HEK293 (cell line): ENCODE data around the gene REV3L.

Experiments
- ELK4 ChIP-seq: IDR thresholded peaks from 2 replicates; pipeline ENCODE4 v1.6.1; 2011; ENCODE audit warnings: mild to moderate bottlenecking, low read depth, low read length, borderline replicate concordance
- GLIS2 ChIP-seq: fragments of 450-650 bp; formaldehyde crosslinking; IDR thresholded peaks from 2 replicates; pipeline ENCODE4 v1.5.1; 2016; ENCODE audit warnings: missing biosample characterization, missing genetic modification characterization
- KLF10 ChIP-seq: fragments of 450-650 bp; IDR thresholded peaks from 2 replicates; pipeline ENCODE4 v1.5.1; 2018; ENCODE audit warnings: missing biosample characterization, mild to moderate bottlenecking, missing genetic modification characterization
- OVOL3 ChIP-seq: fragments of 450-650 bp; formaldehyde crosslinking; IDR thresholded peaks from 2 replicates; pipeline ENCODE4 v1.5.1; 2016; ENCODE audit warnings: missing biosample characterization, missing genetic modification characterization
- REPIN1 ChIP-seq: fragments of 450-650 bp; formaldehyde crosslinking; IDR thresholded peaks from 2 replicates; pipeline ENCODE4 v1.5.1; 2017; ENCODE audit warnings: missing biosample characterization, missing genetic modification characterization, low read depth
- SCRT1 ChIP-seq: fragments of 450-650 bp; formaldehyde crosslinking; IDR thresholded peaks from 2 replicates; pipeline ENCODE4 v1.5.1; 2016; ENCODE audit warnings: missing biosample characterization, missing genetic modification characterization, borderline replicate concordance
- WT1 ChIP-seq: fragments of 450-650 bp; formaldehyde crosslinking; IDR thresholded peaks from 2 replicates; pipeline ENCODE4 v1.5.1; 2016; ENCODE audit warnings: missing biosample characterization, missing genetic modification characterization
- YY1 ChIP-seq: fragments of 450-650 bp; formaldehyde crosslinking; IDR thresholded peaks from 2 replicates; pipeline ENCODE4 v1.5.1; 2018; ENCODE audit warnings: missing biosample characterization, missing genetic modification characterization
- ZBTB7A ChIP-seq: fragments of 450-650 bp; formaldehyde crosslinking; IDR thresholded peaks from 2 replicates; pipeline ENCODE4 v1.5.1; 2016; ENCODE audit warnings: low read depth, missing biosample characterization, missing genetic modification characterization
- ZNF157 ChIP-seq: fragments of 450-650 bp; formaldehyde crosslinking; IDR thresholded peaks from 2 replicates; pipeline ENCODE4 v1.5.1; 2016; ENCODE audit warnings: missing biosample characterization, missing genetic modification characterization
- ZNF16 ChIP-seq: fragments of 450-650 bp; formaldehyde crosslinking; IDR thresholded peaks from 2 replicates; pipeline ENCODE4 v1.5.1; 2016; ENCODE audit warnings: low read depth, missing biosample characterization, missing genetic modification characterization
- ZNF174 ChIP-seq: fragments of 450-650 bp; formaldehyde crosslinking; IDR thresholded peaks from 2 replicates; pipeline ENCODE4 v1.5.0; 2017; ENCODE audit warnings: missing biosample characterization, mild to moderate bottlenecking, missing genetic modification characterization
- ZNF239 ChIP-seq: fragments of 450-650 bp; formaldehyde crosslinking; IDR thresholded peaks from 2 replicates; pipeline ENCODE4 v1.5.1; 2016; ENCODE audit warnings: missing biosample characterization, missing genetic modification characterization
- ZNF24 ChIP-seq: fragments of 450-650 bp; formaldehyde crosslinking; IDR thresholded peaks from 2 replicates; pipeline ENCODE4 v1.5.1; 2016; ENCODE audit warnings: missing biosample characterization, missing genetic modification characterization
- ZNF248 ChIP-seq: fragments of 450-650 bp; formaldehyde crosslinking; IDR thresholded peaks from 2 replicates; pipeline ENCODE4 v1.5.1; 2017; ENCODE audit warnings: missing biosample characterization, missing genetic modification characterization
- ZNF366 ChIP-seq: fragments of 450-650 bp; formaldehyde crosslinking; conservative IDR thresholded peaks from 2 replicates; pipeline ENCODE4 v1.5.1; 2016; ENCODE audit warnings: missing biosample characterization, missing genetic modification characterization
- ZNF394 ChIP-seq: fragments of 450-650 bp; formaldehyde crosslinking; IDR thresholded peaks from 2 replicates; pipeline ENCODE4 v1.5.1; 2016; ENCODE audit warnings: missing biosample characterization, missing genetic modification characterization, mild to moderate bottlenecking, moderate library complexity, borderline replicate concordance
- ZNF404 ChIP-seq: fragments of 450-650 bp; formaldehyde crosslinking; IDR thresholded peaks from 2 replicates; pipeline ENCODE4 v1.5.1; 2017; ENCODE audit warnings: missing biosample characterization, missing genetic modification characterization
- ZNF510 ChIP-seq: fragments of 450-650 bp; formaldehyde crosslinking; IDR thresholded peaks from 2 replicates; pipeline ENCODE4 v1.5.1; 2018; ENCODE audit warnings: mild to moderate bottlenecking, missing genetic modification characterization, missing biosample characterization; ENCODE audit not compliant: insufficient replicate concordance
- ZNF560 ChIP-seq: fragments of 450-650 bp; formaldehyde crosslinking; IDR thresholded peaks from 2 replicates; pipeline ENCODE4 v1.5.1; 2017; ENCODE audit warnings: missing biosample characterization, missing genetic modification characterization, borderline replicate concordance
- ZNF626 ChIP-seq: fragments of 450-650 bp; sonication (Bioruptor Pico); formaldehyde crosslinking; IDR thresholded peaks from 2 replicates; pipeline ENCODE4 v1.5.1; 2018; ENCODE audit warnings: missing biosample characterization, missing genetic modification characterization, inconsistent platforms
- ZNF76 ChIP-seq: fragments of 450-650 bp; formaldehyde crosslinking; IDR thresholded peaks from 2 replicates; pipeline ENCODE4; 2016; ENCODE audit warnings: low read depth, missing biosample characterization, missing genetic modification characterization, borderline replicate concordance
- ZNF837 ChIP-seq: fragments of 450-650 bp; formaldehyde crosslinking; IDR thresholded peaks from 2 replicates; pipeline ENCODE4 v1.5.1; 2016; ENCODE audit warnings: missing biosample characterization, missing genetic modification characterization
- TF ChIP-seq, protein P1 (sequence below): fragments of 450-650 bp; formaldehyde crosslinking; IDR thresholded peaks from 2 replicates; pipeline ENCODE4 v1.5.1; 2017; ENCODE audit warnings: missing biosample characterization, missing genetic modification characterization
- TF ChIP-seq, protein P2 (sequence below): fragments of 450-650 bp; formaldehyde crosslinking; IDR thresholded peaks from 2 replicates; pipeline ENCODE4 v1.5.1; 2016; ENCODE audit warnings: missing biosample characterization, missing genetic modification characterization, borderline replicate concordance
- TF ChIP-seq, protein P3 (sequence below): fragments of 450-650 bp; formaldehyde crosslinking; conservative IDR thresholded peaks from 2 replicates; pipeline ENCODE4 v1.5.1; 2016; ENCODE audit warnings: low read depth, missing biosample characterization, missing genetic modification characterization

Gene REV3L

DNA sequence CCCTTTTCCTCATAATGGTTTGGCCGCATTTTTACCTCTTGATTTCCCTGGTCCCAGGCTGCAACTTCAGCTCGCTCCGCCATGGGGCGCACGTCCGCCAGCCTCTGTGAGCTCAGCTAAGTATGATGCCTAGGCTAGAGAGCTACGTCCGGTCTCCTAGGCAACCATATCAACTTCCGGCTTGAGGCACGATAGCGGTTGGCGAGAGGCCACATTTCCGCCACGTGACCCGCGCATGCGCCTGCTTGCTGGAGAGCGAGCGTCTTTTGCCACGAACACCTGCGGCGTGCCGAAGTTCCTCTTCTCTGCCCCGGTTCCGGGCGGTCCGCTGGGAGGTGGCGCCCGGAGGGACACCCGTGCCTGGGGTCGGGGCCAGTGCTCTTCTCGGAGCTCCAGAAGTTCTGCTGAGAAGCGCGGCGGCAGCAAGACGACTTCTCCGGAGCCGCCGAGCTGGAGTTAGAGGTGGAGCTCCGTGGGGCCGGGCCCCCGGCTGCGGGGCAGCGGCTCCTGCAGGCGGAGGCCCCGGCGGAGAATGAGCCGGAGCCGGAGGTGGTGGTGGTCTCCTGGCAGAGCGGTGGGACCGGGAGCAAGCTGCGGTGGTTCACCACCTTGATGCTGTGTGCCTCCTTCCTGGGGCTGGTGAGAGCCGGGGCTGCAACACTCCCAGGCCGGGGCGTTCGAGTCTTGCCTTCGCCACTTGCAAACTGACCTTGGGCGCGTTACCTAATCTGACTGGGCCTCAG is 223.8 kb downstream of the REV3L start (continued):
- TF ChIP-seq ZNF24 (no peak), ZNF239 (tag by site-specific recombination) (no peak), ZNF837 (tag by site-specific recombination) (no peak), ZBTB7A (no peak), ZNF16 (tag by site-specific recombination) (no peak), ZNF174 (tag by site-specific recombination) (no peak), REPIN1 (tag by site-specific recombination) (no peak), OVOL3 (peak; percentile 27; the same call in 1 of the 2 replicates), ZNF560 (tag by site-specific recombination) (0 out of 2 replicates have a peak, but pooled peaks have one; percentile 17), ZNF248 (no peak), ZNF76 (tag by site-specific recombination) (no peak), SCRT1 (tag by site-specific recombination) (peak; percentile 12; the same call in 1 of the 2 replicates), ZNF366 (tag by site-specific recombination) (no peak), ELK4 (no peak), ZNF404 (no peak), WT1 (tag by site-specific recombination) (no peak), GLIS2 (tag by site-specific recombination) (peak; percentile 96), ZNF626 (tag by site-specific recombination) (no peak), ZNF510 (tag by site-specific recombination) (no peak), ZNF157 (tag by site-specific recombination) (no peak), YY1 (tag by site-specific recombination) (no peak), KLF10 (tag by site-specific recombination) (no peak; the same call in 1 of the 2 replicates), ZNF394 (tag by site-specific recombination) (peak; percentile 19; the same call in 1 of the 2 replicates)
- TF ChIP-seq, protein P1, sequence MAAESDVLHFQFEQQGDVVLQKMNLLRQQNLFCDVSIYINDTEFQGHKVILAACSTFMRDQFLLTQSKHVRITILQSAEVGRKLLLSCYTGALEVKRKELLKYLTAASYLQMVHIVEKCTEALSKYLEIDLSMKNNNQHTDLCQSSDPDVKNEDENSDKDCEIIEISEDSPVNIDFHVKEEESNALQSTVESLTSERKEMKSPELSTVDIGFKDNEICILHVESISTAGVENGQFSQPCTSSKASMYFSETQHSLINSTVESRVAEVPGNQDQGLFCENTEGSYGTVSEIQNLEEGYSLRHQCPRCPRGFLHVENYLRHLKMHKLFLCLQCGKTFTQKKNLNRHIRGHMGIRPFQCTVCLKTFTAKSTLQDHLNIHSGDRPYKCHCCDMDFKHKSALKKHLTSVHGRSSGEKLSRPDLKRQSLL (tag by site-specific recombination): peak; percentile 59; the same call in 1 of the 2 replicates
- TF ChIP-seq, protein P2, sequence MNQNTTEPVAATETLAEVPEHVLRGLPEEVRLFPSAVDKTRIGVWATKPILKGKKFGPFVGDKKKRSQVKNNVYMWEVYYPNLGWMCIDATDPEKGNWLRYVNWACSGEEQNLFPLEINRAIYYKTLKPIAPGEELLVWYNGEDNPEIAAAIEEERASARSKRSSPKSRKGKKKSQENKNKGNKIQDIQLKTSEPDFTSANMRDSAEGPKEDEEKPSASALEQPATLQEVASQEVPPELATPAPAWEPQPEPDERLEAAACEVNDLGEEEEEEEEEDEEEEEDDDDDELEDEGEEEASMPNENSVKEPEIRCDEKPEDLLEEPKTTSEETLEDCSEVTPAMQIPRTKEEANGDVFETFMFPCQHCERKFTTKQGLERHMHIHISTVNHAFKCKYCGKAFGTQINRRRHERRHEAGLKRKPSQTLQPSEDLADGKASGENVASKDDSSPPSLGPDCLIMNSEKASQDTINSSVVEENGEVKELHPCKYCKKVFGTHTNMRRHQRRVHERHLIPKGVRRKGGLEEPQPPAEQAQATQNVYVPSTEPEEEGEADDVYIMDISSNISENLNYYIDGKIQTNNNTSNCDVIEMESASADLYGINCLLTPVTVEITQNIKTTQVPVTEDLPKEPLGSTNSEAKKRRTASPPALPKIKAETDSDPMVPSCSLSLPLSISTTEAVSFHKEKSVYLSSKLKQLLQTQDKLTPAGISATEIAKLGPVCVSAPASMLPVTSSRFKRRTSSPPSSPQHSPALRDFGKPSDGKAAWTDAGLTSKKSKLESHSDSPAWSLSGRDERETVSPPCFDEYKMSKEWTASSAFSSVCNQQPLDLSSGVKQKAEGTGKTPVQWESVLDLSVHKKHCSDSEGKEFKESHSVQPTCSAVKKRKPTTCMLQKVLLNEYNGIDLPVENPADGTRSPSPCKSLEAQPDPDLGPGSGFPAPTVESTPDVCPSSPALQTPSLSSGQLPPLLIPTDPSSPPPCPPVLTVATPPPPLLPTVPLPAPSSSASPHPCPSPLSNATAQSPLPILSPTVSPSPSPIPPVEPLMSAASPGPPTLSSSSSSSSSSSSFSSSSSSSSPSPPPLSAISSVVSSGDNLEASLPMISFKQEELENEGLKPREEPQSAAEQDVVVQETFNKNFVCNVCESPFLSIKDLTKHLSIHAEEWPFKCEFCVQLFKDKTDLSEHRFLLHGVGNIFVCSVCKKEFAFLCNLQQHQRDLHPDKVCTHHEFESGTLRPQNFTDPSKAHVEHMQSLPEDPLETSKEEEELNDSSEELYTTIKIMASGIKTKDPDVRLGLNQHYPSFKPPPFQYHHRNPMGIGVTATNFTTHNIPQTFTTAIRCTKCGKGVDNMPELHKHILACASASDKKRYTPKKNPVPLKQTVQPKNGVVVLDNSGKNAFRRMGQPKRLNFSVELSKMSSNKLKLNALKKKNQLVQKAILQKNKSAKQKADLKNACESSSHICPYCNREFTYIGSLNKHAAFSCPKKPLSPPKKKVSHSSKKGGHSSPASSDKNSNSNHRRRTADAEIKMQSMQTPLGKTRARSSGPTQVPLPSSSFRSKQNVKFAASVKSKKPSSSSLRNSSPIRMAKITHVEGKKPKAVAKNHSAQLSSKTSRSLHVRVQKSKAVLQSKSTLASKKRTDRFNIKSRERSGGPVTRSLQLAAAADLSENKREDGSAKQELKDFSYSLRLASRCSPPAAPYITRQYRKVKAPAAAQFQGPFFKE (tag by site-specific recombination): no peak
- TF ChIP-seq, protein P3, sequence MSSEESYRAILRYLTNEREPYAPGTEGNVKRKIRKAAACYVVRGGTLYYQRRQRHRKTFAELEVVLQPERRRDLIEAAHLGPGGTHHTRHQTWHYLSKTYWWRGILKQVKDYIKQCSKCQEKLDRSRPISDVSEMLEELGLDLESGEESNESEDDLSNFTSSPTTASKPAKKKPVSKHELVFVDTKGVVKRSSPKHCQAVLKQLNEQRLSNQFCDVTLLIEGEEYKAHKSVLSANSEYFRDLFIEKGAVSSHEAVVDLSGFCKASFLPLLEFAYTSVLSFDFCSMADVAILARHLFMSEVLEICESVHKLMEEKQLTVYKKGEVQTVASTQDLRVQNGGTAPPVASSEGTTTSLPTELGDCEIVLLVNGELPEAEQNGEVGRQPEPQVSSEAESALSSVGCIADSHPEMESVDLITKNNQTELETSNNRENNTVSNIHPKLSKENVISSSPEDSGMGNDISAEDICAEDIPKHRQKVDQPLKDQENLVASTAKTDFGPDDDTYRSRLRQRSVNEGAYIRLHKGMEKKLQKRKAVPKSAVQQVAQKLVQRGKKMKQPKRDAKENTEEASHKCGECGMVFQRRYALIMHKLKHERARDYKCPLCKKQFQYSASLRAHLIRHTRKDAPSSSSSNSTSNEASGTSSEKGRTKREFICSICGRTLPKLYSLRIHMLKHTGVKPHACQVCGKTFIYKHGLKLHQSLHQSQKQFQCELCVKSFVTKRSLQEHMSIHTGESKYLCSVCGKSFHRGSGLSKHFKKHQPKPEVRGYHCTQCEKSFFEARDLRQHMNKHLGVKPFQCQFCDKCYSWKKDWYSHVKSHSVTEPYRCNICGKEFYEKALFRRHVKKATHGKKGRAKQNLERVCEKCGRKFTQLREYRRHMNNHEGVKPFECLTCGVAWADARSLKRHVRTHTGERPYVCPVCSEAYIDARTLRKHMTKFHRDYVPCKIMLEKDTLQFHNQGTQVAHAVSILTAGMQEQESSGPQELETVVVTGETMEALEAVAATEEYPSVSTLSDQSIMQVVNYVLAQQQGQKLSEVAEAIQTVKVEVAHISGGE (tag by site-specific recombination): peak; percentile 89
